Stomach (tissue), 9 donors: ENCODE data around the gene CCDC12. TPM values are rescaled to one million over a fixed set of nuclear protein-coding genes. Genes with fewer than 3 reads are reported as not detected.

Experiments
- DNase-seq, 2 donors: peaks; one replicate each; pipeline versions ENCODE4 v3.0.0 to v3.0.0-alpha.2; 2013 to 2019
- H3K27ac ChIP-seq, 5 donors: fragments of 200-600 bp in 4 of 5; sonication (generic) in 4 of 5; one replicate each; pipeline ENCODE4 v1.5.1; 2013 to 2019; ENCODE audit warnings: mild to moderate bottlenecking in 1 of 5, moderate library complexity in 1 of 5
- H3K27me3 ChIP-seq, 3 donors: fragments of 200-600 bp; sonication (generic); one replicate each; pipeline ENCODE4 v1.5.1; 2017 to 2019; ENCODE audit warnings: mixed run types in 1 of 3
- H3K36me3 ChIP-seq, 4 donors: fragments of 200-600 bp; sonication (generic); 1 replicate in 3 of 4; 2 replicates in 1 of 4; pipeline ENCODE4 v1.5.1; 2016 to 2019
- H3K4me1 ChIP-seq, 4 donors: fragments of 200-600 bp; sonication (generic); one replicate each; pipeline ENCODE4 v1.5.1; 2016 to 2019
- H3K4me3 ChIP-seq, 4 donors: fragments of 200-600 bp; sonication (generic) in 3 of 4; one replicate each; pipeline ENCODE4 v1.5.1; 2016 to 2019; ENCODE audit warnings: mild to moderate bottlenecking in 1 of 4
- H3K9me3 ChIP-seq, 4 donors: fragments of 200-600 bp; sonication (generic); one replicate each; pipeline ENCODE4 v1.5.1; 2016 to 2019
- EP300 ChIP-seq: sonication (generic); formaldehyde crosslinking; IDR thresholded peaks from one replicate; pipeline ENCODE4 v1.6.1; 2017; ENCODE audit warnings: antibody characterized with exemption
- POLR2A ChIP-seq, 4 donors: fragments of 450-650 bp; IDR thresholded peaks; one replicate each; pipeline ENCODE4 v1.6.1; 2016; ENCODE audit warnings: antibody characterized with exemption in 4 of 4, control low read depth in 2 of 4, mild to moderate bottlenecking in 1 of 4, moderate library complexity in 1 of 4
- POLR2AphosphoS5 ChIP-seq, 3 donors: sonication (generic); formaldehyde crosslinking; IDR thresholded peaks; one replicate each; pipeline ENCODE4 v1.6.1; 2016; ENCODE audit warnings: antibody characterized with exemption in 3 of 3
- WGBS, 5 donors: extraction: QIAGEN DNeasy Blood & Tissue Kit in 3 of 5; methylation state at CpG; one replicate each; pipeline versions ENCODE4 v1.1.5 to v1.1.7; 2013 to 2018; 5-methylcytosine and 5-hydroxymethylcytosine counted together
- intact Hi-C: fragments of 100-400 bp; cut with DNase I; formaldehyde crosslinking; loops from one replicate; pipeline ENCODE4 v1.15.1; 2023; ENCODE audit warnings: low total_unique reads
- polyA plus RNA-seq, 3 donors: library from polyadenylated mRNA; stranded (reverse); fragments of 200-250 nt; gene quantifications; one replicate each; pipeline ENCODE4 v1.2.3, GENCODE V29; 2013
- total RNA-seq, 5 donors: library from RNA; depleted of rRNA; stranded (reverse); fragments of >200 nt; gene quantifications; one replicate each; pipeline versions ENCODE4 v1.1.0 to v1.2.3, GENCODE V29; 2014 to 2016
- TF ChIP-seq, protein P1 (sequence below), 7 experiments: fragments of 450-650 bp in 4 of 7; fragments of 200-600 bp in 3 of 7; sonication (generic) in 3 of 7; IDR thresholded peaks; one replicate each; pipeline ENCODE4 v1.5.1; 2016 to 2019; ENCODE audit warnings: antibody characterized with exemption in 7 of 7, control low read depth in 2 of 7, mild to moderate bottlenecking in 1 of 7
- donor health status: healthy with polysubstance abuse.
- donor health status: Bipolar disorder and iron deficiency.
- donor health status: healthy.

The CCDC12 gene
- total and polyA plus RNA-seq, 8 donors: 2.9 to 88.7 (median 47.1) TPM

- no peak for TF ChIP-seq POLR2A (IDR thresholded peaks at IDR 0.05)
- TF ChIP-seq POLR2AphosphoS5 (IDR thresholded peaks at IDR 0.05): no peak
- TF ChIP-seq EP300: no peak
- TF ChIP-seq, protein P1, sequence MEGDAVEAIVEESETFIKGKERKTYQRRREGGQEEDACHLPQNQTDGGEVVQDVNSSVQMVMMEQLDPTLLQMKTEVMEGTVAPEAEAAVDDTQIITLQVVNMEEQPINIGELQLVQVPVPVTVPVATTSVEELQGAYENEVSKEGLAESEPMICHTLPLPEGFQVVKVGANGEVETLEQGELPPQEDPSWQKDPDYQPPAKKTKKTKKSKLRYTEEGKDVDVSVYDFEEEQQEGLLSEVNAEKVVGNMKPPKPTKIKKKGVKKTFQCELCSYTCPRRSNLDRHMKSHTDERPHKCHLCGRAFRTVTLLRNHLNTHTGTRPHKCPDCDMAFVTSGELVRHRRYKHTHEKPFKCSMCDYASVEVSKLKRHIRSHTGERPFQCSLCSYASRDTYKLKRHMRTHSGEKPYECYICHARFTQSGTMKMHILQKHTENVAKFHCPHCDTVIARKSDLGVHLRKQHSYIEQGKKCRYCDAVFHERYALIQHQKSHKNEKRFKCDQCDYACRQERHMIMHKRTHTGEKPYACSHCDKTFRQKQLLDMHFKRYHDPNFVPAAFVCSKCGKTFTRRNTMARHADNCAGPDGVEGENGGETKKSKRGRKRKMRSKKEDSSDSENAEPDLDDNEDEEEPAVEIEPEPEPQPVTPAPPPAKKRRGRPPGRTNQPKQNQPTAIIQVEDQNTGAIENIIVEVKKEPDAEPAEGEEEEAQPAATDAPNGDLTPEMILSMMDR (IDR thresholded peaks at IDR 0.05): no peak
- intact Hi-C loops: no loop called here
- WGBS, 5 donors: 65 to 75% (median 70%) methylated on average over 6 of the region's 6 CpGs
- Histone ChIP-seq H3K4me1 (peaks cover 14 to 22% (median 17%) of the 10 kb centered on the region in 4 donors), H3K36me3 (no peaks in the 10 kb centered on the region), H3K27me3 (peaks cover 0 to 55% (median 11%) of the 10 kb centered on the region in 3 donors), H3K9me3 (no peaks in the 10 kb centered on the region), H3K4me3 (peak overlapping the region in 1 of 4 donors; percentile 56), H3K27ac (no peak overlapping the region)
- DNase-seq: no peak
These were observed 83.3 kb downstream of the CCDC12 start for GRCh38 chr3:46893146-46893748.

GRCh38 chr3:46892285-46893145 lies 84.0 kb downstream of the CCDC12 start:
- intact Hi-C loops: no loop called here
- Histone ChIP-seq H3K9me3 (no peaks in the 10 kb centered on the region), H3K36me3 (no peaks in the 10 kb centered on the region), H3K4me3 (peak overlapping the region; percentile 37 to 56 (median 45)), H3K27me3 (peaks cover 0 to 47% (median 6%) of the 10 kb centered on the region in 3 donors), H3K27ac (peak overlapping the region in 1 of 5 donors; percentile 30), H3K4me1 (peaks cover 12 to 20% (median 15%) of the 10 kb centered on the region in 4 donors)
- WGBS, 5 donors: 3 to 7% (median 6%) methylated on average over 7 to 58 of the region's 58 CpGs
- DNase-seq: peak; percentile 73 to 85
- no peak for TF ChIP-seq EP300
- TF ChIP-seq POLR2AphosphoS5 (IDR thresholded peaks at IDR 0.05): peak; percentile 9 to 48 (median 31)
- TF ChIP-seq, protein P1 (IDR thresholded peaks at IDR 0.05): no peak

GRCh38 chr3:46891132-46891531 lies 85.4 kb downstream of the CCDC12 start:
- TF ChIP-seq, protein P1 (IDR thresholded peaks at IDR 0.05): no peak
- no peak for TF ChIP-seq POLR2A (IDR thresholded peaks at IDR 0.05)
- TF ChIP-seq POLR2AphosphoS5 (IDR thresholded peaks at IDR 0.05): no peak
- no peak for TF ChIP-seq EP300
- no peak overlapping the region for H3K4me3 ChIP-seq
- H3K4me1 ChIP-seq: peaks cover 12 to 20% (median 15%) of the 10 kb centered on the region in 4 donors
- no peaks in the 10 kb centered on the region for H3K36me3 ChIP-seq
- DNase-seq: no peak
- no peak overlapping the region for H3K27ac ChIP-seq
- 85 to 97% (median 87%) methylated on average over 3 of the region's 3 CpGs for WGBS, 5 donors
- intact Hi-C loops: no loop called here
- H3K9me3 ChIP-seq: no peaks in the 10 kb centered on the region
- H3K27me3 ChIP-seq: peaks cover 0 to 38% (median 6%) of the 10 kb centered on the region in 3 donors

- no peak overlapping the region for H3K27ac ChIP-seq
- peaks cover 0 to 43% (median 6%) of the 10 kb centered on the region in 3 donors for H3K27me3 ChIP-seq
- DNase-seq: no peak
- H3K4me1 ChIP-seq: peaks cover 12 to 20% (median 15%) of the 10 kb centered on the region in 4 donors
- no peak overlapping the region for H3K4me3 ChIP-seq
- TF ChIP-seq POLR2AphosphoS5 (IDR thresholded peaks at IDR 0.05) (no peak), POLR2A (IDR thresholded peaks at IDR 0.05) (no peak), EP300 (no peak)
- TF ChIP-seq, protein P1 (IDR thresholded peaks at IDR 0.05): no peak
- no peaks in the 10 kb centered on the region for H3K36me3 ChIP-seq
- intact Hi-C loops: no loop called here
- no peaks in the 10 kb centered on the region for H3K9me3 ChIP-seq
- 93 to 100% (median 95%) methylated on average over 1 of the region's 1 CpG for WGBS, 5 donors
These were observed 86.4 kb downstream of the CCDC12 start for GRCh38 chr3:46890132-46890531.
